Heart left ventricle (tissue), 16 donors: Measurements from ENCODE around the gene KIF13A. TPM values are rescaled to one million over a fixed set of nuclear protein-coding genes. Genes with fewer than 3 reads are reported as not detected.
A peak's percentile ranks its signal among the peaks of the same experiment; 100 is the strongest.

Experiments used
- ATAC-seq, 4 donors: fragments of 200-7000 bp; cut with Tn5 transposase; one replicate each; pipeline ENCODE4 v1.9.1; 2020 to 2022; ENCODE audit warnings: moderate library complexity in 4 of 4, mild to moderate bottlenecking in 3 of 4, moderate number of reproducible peaks in 1 of 4
- DNase-seq, 5 donors: peaks; one replicate each; pipeline ENCODE4 v3.0.0-alpha.2; 2020
- H3K27ac ChIP-seq, 12 donors: fragments of 200-600 bp; sonication (generic) in 4 of 12; one replicate each; pipeline versions ENCODE4 v1.5.0 to v1.8.0; 2016 to 2022; ENCODE audit warnings: mild to moderate bottlenecking in 2 of 12
- H3K27me3 ChIP-seq, 9 donors: fragments of 200-600 bp; sonication (generic) in 2 of 9; one replicate each; pipeline versions ENCODE4 v1.5.1 to v1.8.0; 2016 to 2022; ENCODE audit warnings: mild to moderate bottlenecking in 3 of 9
- H3K36me3 ChIP-seq, 9 donors: fragments of 200-600 bp; sonication (generic) in 2 of 9; one replicate each; pipeline versions ENCODE4 v1.5.0 to v1.8.0; 2018 to 2022; ENCODE audit warnings: mild to moderate bottlenecking in 2 of 9
- H3K4me1 ChIP-seq, 12 donors: fragments of 200-600 bp; sonication (generic) in 4 of 12; one replicate each; pipeline versions ENCODE4 v1.5.0 to v1.8.0; 2016 to 2022; ENCODE audit warnings: mild to moderate bottlenecking in 3 of 12
- H3K4me3 ChIP-seq, 12 donors: fragments of 200-600 bp; sonication (generic) in 4 of 12; one replicate each; pipeline versions ENCODE4 v1.5.0 to v1.8.0; 2017 to 2022; ENCODE audit warnings: mild to moderate bottlenecking in 9 of 12, moderate library complexity in 4 of 12
- H3K9me3 ChIP-seq, 12 donors: fragments of 200-600 bp; sonication (generic) in 4 of 12; one replicate each; pipeline versions ENCODE4 v1.5.0 to v1.8.0; 2016 to 2022; ENCODE audit warnings: mild to moderate bottlenecking in 1 of 12
- CTCF ChIP-seq, 12 donors: fragments of 200-600 bp; sonication (generic) in 4 of 12; IDR thresholded peaks; one replicate each; pipeline versions ENCODE4 v1.5.0 to v1.8.0; 2018 to 2022; ENCODE audit warnings: antibody characterized with exemption in 12 of 12, mild to moderate bottlenecking in 5 of 12
- POLR2A ChIP-seq, 2 donors: fragments of 450-650 bp; IDR thresholded peaks; one replicate each; pipeline ENCODE4 v1.6.1; 2017; ENCODE audit warnings: antibody characterized with exemption in 2 of 2, mild to moderate bottlenecking in 2 of 2, moderate library complexity in 2 of 2
- WGBS, 4 donors: extraction: QIAGEN DNeasy Blood & Tissue Kit in 2 of 4; methylation state at CpG; one replicate each; pipeline versions ENCODE4 v1.1.5 to v1.1.7; 2013 to 2018; 5-methylcytosine and 5-hydroxymethylcytosine counted together
- intact Hi-C, 10 donors: fragments of 100-400 bp; cut with DNase I; formaldehyde crosslinking; loops; one replicate each; pipeline versions ENCODE4 v1.11.1 to v1.14.2; 2022
- polyA plus RNA-seq, 2 donors: library from polyadenylated mRNA; stranded (reverse); fragments of 200-250 nt; gene quantifications; one replicate each; pipeline ENCODE4 v1.2.3, GENCODE V29; 2013
- total RNA-seq, 9 donors: library from RNA; depleted of rRNA in 2 of 9; stranded (reverse); fragments of >200 nt in 2 of 9; fragmentation: NEBNext Ultra II Directional in 3 of 9; extraction: Animal tissue kit (Norgen Biotek cat#: 25700) in 3 of 9; gene quantifications; one replicate each; pipeline versions ENCODE4 v1.1.0 to v1.2.4, GENCODE V29; 2016 to 2023
- donor health status: ischemic (EF 13 %, LVEDD 7.1; RV severe dilation, severe dysfunction).
- donor health status: healthy with polysubstance abuse.
- donor health status: DM: no; HTN: yes; CAD: no.
- donor health status: DM: no; HTN: no; CAD: no.
- donor health status: ischemic (EF 25% LVEDD 6.9; RV normal size, moderate dysfunction).
- donor health status: ischemic (EF 25% LVEDD 5.7; RV mildly dilated, moderate dysfunction).
- donor health status: healthy.
- donor health status: DM: yes; HTN: yes; CAD: no.
- donor health status: ischemic (EF 35%, LVEDD 5.7; RV mildly dilated, moderate dysfunction).
- donor health status: nonischemic (EF 11% LVEDD 7.7; RV severe dilation, severe dysfunction).
- donor health status: DM: yes; HTN: yes; CAD: no.
- donor health status: PGD.
- donor health status: ischemic (EF 29% LVEDD 5.4; RV normal size, mild dysfunction).
- donor health status: nonischemic (EF 23%, LVEDD 6.1; RV moderate dilation, normal function).

Gene KIF13A
- total and polyA plus RNA-seq, 11 donors = 17.1 to 148 (median 72.2) TPM

- no peaks in the 10 kb centered on the region for H3K9me3 ChIP-seq
- no peak for TF ChIP-seq POLR2A (IDR thresholded peaks at IDR 0.05)
- no peak for TF ChIP-seq CTCF (IDR thresholded peaks at IDR 0.05)
- no peaks in the 10 kb centered on the region for H3K27me3 ChIP-seq
- WGBS, 4 donors = 61 to 68% (median 66%) methylated on average over 1 of the region's 1 CpG
- ATAC-seq (no peak), DNase-seq (no peak)
- H3K36me3 ChIP-seq = no peaks in the 10 kb centered on the region
- H3K27ac ChIP-seq = peak overlapping the region in 4 of 12 donors; percentile 25 to 50 (median 37)
- H3K4me3 ChIP-seq = no peak overlapping the region
- H3K4me1 ChIP-seq = peaks cover 8 to 84% (median 54%) of the 10 kb centered on the region in 12 donors
- intact Hi-C loops = no loop called here
These were observed 28.1 kb downstream of the KIF13A start for GRCh38 chr6:17959302-17959701.

GRCh38 chr6:17957904-17958620 is 29.4 kb downstream of the KIF13A start:
- intact Hi-C loops = no loop called here
- 65 to 72% (median 67%) methylated on average over 4 of the region's 4 CpGs for WGBS, 4 donors
- no peak overlapping the region for H3K4me3 ChIP-seq

GRCh38 chr6:17957498-17957897 is 29.9 kb downstream of the KIF13A start:
- H3K4me1 ChIP-seq = peaks cover 3 to 70% (median 48%) of the 10 kb centered on the region in 12 donors
- peak in 2 of 4 donors; percentile 7 to 20 for ATAC-seq
- DNase-seq = no peak
- TF ChIP-seq POLR2A (IDR thresholded peaks at IDR 0.05) (no peak), CTCF (IDR thresholded peaks at IDR 0.05) (no peak)
- peaks cover 0 to 10% (median 0%) of the 10 kb centered on the region in 9 donors for H3K36me3 ChIP-seq
- 0 to 11% (median 10%) methylated on average over 1 of the region's 1 CpG for WGBS, 4 donors
- H3K27me3 ChIP-seq = no peaks in the 10 kb centered on the region
- no peaks in the 10 kb centered on the region for H3K9me3 ChIP-seq
- intact Hi-C loops = no loop called here
- H3K4me3 ChIP-seq = no peak overlapping the region
- peak overlapping the region in 8 of 12 donors; percentile 16 to 62 (median 33) for H3K27ac ChIP-seq

More at GRCh38 chr6:17957904-17958620, 29.4 kb downstream of the KIF13A start:
- Histone ChIP-seq H3K27me3 (no peaks in the 10 kb centered on the region), H3K4me1 (peaks cover 8 to 75% (median 51%) of the 10 kb centered on the region in 12 donors), H3K9me3 (no peaks in the 10 kb centered on the region), H3K36me3 (peaks cover 0 to 7% (median 0%) of the 10 kb centered on the region in 9 donors), H3K27ac (peak overlapping the region in 7 of 12 donors; percentile 16 to 62 (median 33))
- ATAC-seq (no peak), DNase-seq (no peak)
- TF ChIP-seq CTCF (IDR thresholded peaks at IDR 0.05) (no peak), POLR2A (IDR thresholded peaks at IDR 0.05) (no peak)

GRCh38 chr6:17957086-17957485 is 30.3 kb downstream of the KIF13A start:
- TF ChIP-seq CTCF (IDR thresholded peaks at IDR 0.05) (no peak), POLR2A (IDR thresholded peaks at IDR 0.05) (no peak)
- Histone ChIP-seq H3K36me3 (peaks cover 0 to 10% (median 0%) of the 10 kb centered on the region in 9 donors), H3K27me3 (no peaks in the 10 kb centered on the region), H3K4me3 (no peak overlapping the region), H3K4me1 (peaks cover 0 to 65% (median 45%) of the 10 kb centered on the region in 12 donors), H3K27ac (peak overlapping the region in 8 of 12 donors; percentile 16 to 62 (median 33)), H3K9me3 (no peaks in the 10 kb centered on the region)
- 75 to 79% (median 77%) methylated on average over 4 to 5 of the region's 5 CpGs for WGBS, 4 donors
- peak in 3 of 4 donors; percentile 30 to 46 (median 41) for ATAC-seq
- intact Hi-C loops = no loop called here
- no peak for DNase-seq
